ENCODE measurements around the gene RTL9.
"Not testable (repeated sequence)": the region's sequence is repeated elsewhere in the genome, so short reads cannot be mapped to it uniquely, and the experiment has no call there.

Gene RTL9

GRCh38 chrX:110397339-110397738 is 38.7 kb downstream of the RTL9 start:
- H3K9me3 ChIP-seq (ENCODE audit: control insufficient read depth, low read length) = no peaks in the 10 kb centered on the region
- H3K36me3 ChIP-seq (ENCODE audit: control insufficient read depth, insufficient read depth, low read length, severe bottlenecking) = no peaks in the 10 kb centered on the region
- DNase-seq (ENCODE audit: low read depth) = no peak
- peaks cover 10% of the 10 kb centered on the region for H3K4me1 ChIP-seq (ENCODE audit: control insufficient read depth, insufficient read depth, low read length)
- peaks cover 37% of the 10 kb centered on the region for H3K27me3 ChIP-seq (replicated peaks; ENCODE audit: control insufficient read depth, insufficient read depth, low read length)
- H3K4me3 ChIP-seq (ENCODE audit: low read length) = no peak overlapping the region
- no peak overlapping the region for H3K9ac ChIP-seq (ENCODE audit: low read length)

- Histone ChIP-seq H3K27me3 (replicated peaks; ENCODE audit: control insufficient read depth, insufficient read depth, low read length) (peaks cover 37% of the 10 kb centered on the region), H3K9ac (ENCODE audit: low read length) (no peak overlapping the region), H3K36me3 (ENCODE audit: control insufficient read depth, insufficient read depth, low read length, severe bottlenecking) (no peaks in the 10 kb centered on the region), H3K9me3 (ENCODE audit: control insufficient read depth, low read length) (no peaks in the 10 kb centered on the region), H3K4me1 (ENCODE audit: control insufficient read depth, insufficient read depth, low read length) (peaks cover 10% of the 10 kb centered on the region), H3K4me3 (ENCODE audit: low read length) (no peak overlapping the region)
- no peak for DNase-seq (ENCODE audit: low read depth)
These were observed 39.3 kb downstream of the RTL9 start for GRCh38 chrX:110397904-110398303.

GRCh38 chrX:110399497-110399896 is 40.8 kb downstream of the RTL9 start:
- Histone ChIP-seq H3K9me3 (ENCODE audit: control insufficient read depth, low read length) (no peaks in the 10 kb centered on the region), H3K4me3 (ENCODE audit: low read length) (no peak overlapping the region), H3K36me3 (ENCODE audit: control insufficient read depth, insufficient read depth, low read length, severe bottlenecking) (no peaks in the 10 kb centered on the region), H3K9ac (ENCODE audit: low read length) (no peak overlapping the region), H3K27me3 (replicated peaks; ENCODE audit: control insufficient read depth, insufficient read depth, low read length) (peaks cover 37% of the 10 kb centered on the region), H3K4me1 (ENCODE audit: control insufficient read depth, insufficient read depth, low read length) (peaks cover 16% of the 10 kb centered on the region)
- no peak for DNase-seq (ENCODE audit: low read depth)

- no peak for DNase-seq (ENCODE audit: low read depth)
- H3K27me3 ChIP-seq (replicated peaks; ENCODE audit: control insufficient read depth, insufficient read depth, low read length) = peaks cover 37% of the 10 kb centered on the region
- peaks cover 16% of the 10 kb centered on the region for H3K4me1 ChIP-seq (ENCODE audit: control insufficient read depth, insufficient read depth, low read length)
- H3K36me3 ChIP-seq (ENCODE audit: control insufficient read depth, insufficient read depth, low read length, severe bottlenecking) = no peaks in the 10 kb centered on the region
- no peak overlapping the region for H3K9ac ChIP-seq (ENCODE audit: low read length)
- no peak overlapping the region for H3K4me3 ChIP-seq (ENCODE audit: low read length)
- no peaks in the 10 kb centered on the region for H3K9me3 ChIP-seq (ENCODE audit: control insufficient read depth, low read length)
These were observed 41.3 kb downstream of the RTL9 start for GRCh38 chrX:110399966-110400365.

- H3K4me1 ChIP-seq (ENCODE audit: control insufficient read depth, insufficient read depth, low read length) = peaks cover 16% of the 10 kb centered on the region
- no peak for DNase-seq (ENCODE audit: low read depth)
These were observed 42.5 kb downstream of the RTL9 start for GRCh38 chrX:110401135-110401534.

GRCh38 chrX:110402091-110402849 is 43.6 kb downstream of the RTL9 start:
- no peak overlapping the region for H3K4me3 ChIP-seq (ENCODE audit: low read length)
- no peaks in the 10 kb centered on the region for H3K36me3 ChIP-seq (ENCODE audit: control insufficient read depth, insufficient read depth, low read length, severe bottlenecking)
- H3K4me1 ChIP-seq (ENCODE audit: control insufficient read depth, insufficient read depth, low read length) = peaks cover 10% of the 10 kb centered on the region
- peaks cover 36% of the 10 kb centered on the region for H3K27me3 ChIP-seq (replicated peaks; ENCODE audit: control insufficient read depth, insufficient read depth, low read length)
- DNase-seq (ENCODE audit: low read depth) = peak; percentile 85
- no peaks in the 10 kb centered on the region for H3K9me3 ChIP-seq (ENCODE audit: control insufficient read depth, low read length)
- peak overlapping the region; percentile 52 for H3K9ac ChIP-seq (ENCODE audit: low read length)

More at GRCh38 chrX:110401135-110401534, 42.5 kb downstream of the RTL9 start:
- Histone ChIP-seq H3K27me3 (replicated peaks; ENCODE audit: control insufficient read depth, insufficient read depth, low read length) (peaks cover 37% of the 10 kb centered on the region), H3K9me3 (ENCODE audit: control insufficient read depth, low read length) (no peaks in the 10 kb centered on the region), H3K36me3 (ENCODE audit: control insufficient read depth, insufficient read depth, low read length, severe bottlenecking) (no peaks in the 10 kb centered on the region), H3K9ac (ENCODE audit: low read length) (no peak overlapping the region), H3K4me3 (ENCODE audit: low read length) (no peak overlapping the region)

GRCh38 chrX:110402850-110403221 is 44.2 kb downstream of the RTL9 start:
- Histone ChIP-seq H3K4me1 (ENCODE audit: control insufficient read depth, insufficient read depth, low read length) (peaks cover 10% of the 10 kb centered on the region), H3K4me3 (ENCODE audit: low read length) (no peak overlapping the region), H3K9ac (ENCODE audit: low read length) (peak overlapping the region; percentile 52), H3K36me3 (ENCODE audit: control insufficient read depth, insufficient read depth, low read length, severe bottlenecking) (no peaks in the 10 kb centered on the region), H3K9me3 (ENCODE audit: control insufficient read depth, low read length) (no peaks in the 10 kb centered on the region), H3K27me3 (replicated peaks; ENCODE audit: control insufficient read depth, insufficient read depth, low read length) (peaks cover 32% of the 10 kb centered on the region)
- DNase-seq (ENCODE audit: low read depth) = no peak

- no peaks in the 10 kb centered on the region for H3K36me3 ChIP-seq (ENCODE audit: control insufficient read depth, insufficient read depth, low read length, severe bottlenecking)
- no peak overlapping the region for H3K4me3 ChIP-seq (ENCODE audit: low read length)
- peak; percentile 42 for DNase-seq (ENCODE audit: low read depth)
- peaks cover 29% of the 10 kb centered on the region for H3K27me3 ChIP-seq (replicated peaks; ENCODE audit: control insufficient read depth, insufficient read depth, low read length)
- H3K9me3 ChIP-seq (ENCODE audit: control insufficient read depth, low read length) = no peaks in the 10 kb centered on the region
- peak overlapping the region; percentile 52 for H3K9ac ChIP-seq (ENCODE audit: low read length)
- peaks cover 10% of the 10 kb centered on the region for H3K4me1 ChIP-seq (ENCODE audit: control insufficient read depth, insufficient read depth, low read length)
These were observed 45.0 kb downstream of the RTL9 start for GRCh38 chrX:110403441-110404238.

- H3K27me3 ChIP-seq (replicated peaks; ENCODE audit: control insufficient read depth, insufficient read depth, low read length) = peaks cover 29% of the 10 kb centered on the region
- no peak overlapping the region for H3K4me3 ChIP-seq (ENCODE audit: low read length)
- DNase-seq (ENCODE audit: low read depth) = no peak
- H3K36me3 ChIP-seq (ENCODE audit: control insufficient read depth, insufficient read depth, low read length, severe bottlenecking) = no peaks in the 10 kb centered on the region
- peak overlapping the region; percentile 16 for H3K9ac ChIP-seq (ENCODE audit: low read length)
- H3K4me1 ChIP-seq (ENCODE audit: control insufficient read depth, insufficient read depth, low read length) = peaks cover 10% of the 10 kb centered on the region
- no peaks in the 10 kb centered on the region for H3K9me3 ChIP-seq (ENCODE audit: control insufficient read depth, low read length)
These were observed 45.7 kb downstream of the RTL9 start for GRCh38 chrX:110404376-110404775.

GRCh38 chrX:110406250-110406649 is 47.6 kb downstream of the RTL9 start:
- not testable (repeated sequence) for H3K4me3 ChIP-seq (ENCODE audit: low read length); DNase-seq (ENCODE audit: low read depth); H3K36me3 ChIP-seq (ENCODE audit: control insufficient read depth, insufficient read depth, low read length, severe bottlenecking); H3K9ac ChIP-seq (ENCODE audit: low read length); H3K9me3 ChIP-seq (ENCODE audit: control insufficient read depth, low read length); H3K4me1 ChIP-seq (ENCODE audit: control insufficient read depth, insufficient read depth, low read length)
- peaks cover 15% of the 10 kb centered on the region for H3K27me3 ChIP-seq (replicated peaks; ENCODE audit: control insufficient read depth, insufficient read depth, low read length)

GRCh38 chrX:110406822-110407221 is 48.2 kb downstream of the RTL9 start:
- Histone ChIP-seq H3K9me3 (ENCODE audit: control insufficient read depth, low read length) (no peaks in the 10 kb centered on the region), H3K27me3 (replicated peaks; ENCODE audit: control insufficient read depth, insufficient read depth, low read length) (peaks cover 12% of the 10 kb centered on the region), H3K4me3 (ENCODE audit: low read length) (no peak overlapping the region), H3K9ac (ENCODE audit: low read length) (no peak overlapping the region), H3K36me3 (ENCODE audit: control insufficient read depth, insufficient read depth, low read length, severe bottlenecking) (no peaks in the 10 kb centered on the region), H3K4me1 (ENCODE audit: control insufficient read depth, insufficient read depth, low read length) (peaks cover 10% of the 10 kb centered on the region)
- DNase-seq (ENCODE audit: low read depth) = no peak

Data from adipocyte (in vitro differentiated cells).